ENCODE data around the gene KCTD11. TPM values are rescaled to one million over a fixed set of nuclear protein-coding genes. Genes with fewer than 3 reads are reported as not detected.
"Not testable (repeated sequence)": the region's sequence is repeated elsewhere in the genome, so short reads cannot be mapped to it uniquely, and the experiment has no call there.

The KCTD11 gene
- polyA plus RNA-seq, 3 donors, result 3.4 to 5.6 (median 3.6) TPM

DNA sequence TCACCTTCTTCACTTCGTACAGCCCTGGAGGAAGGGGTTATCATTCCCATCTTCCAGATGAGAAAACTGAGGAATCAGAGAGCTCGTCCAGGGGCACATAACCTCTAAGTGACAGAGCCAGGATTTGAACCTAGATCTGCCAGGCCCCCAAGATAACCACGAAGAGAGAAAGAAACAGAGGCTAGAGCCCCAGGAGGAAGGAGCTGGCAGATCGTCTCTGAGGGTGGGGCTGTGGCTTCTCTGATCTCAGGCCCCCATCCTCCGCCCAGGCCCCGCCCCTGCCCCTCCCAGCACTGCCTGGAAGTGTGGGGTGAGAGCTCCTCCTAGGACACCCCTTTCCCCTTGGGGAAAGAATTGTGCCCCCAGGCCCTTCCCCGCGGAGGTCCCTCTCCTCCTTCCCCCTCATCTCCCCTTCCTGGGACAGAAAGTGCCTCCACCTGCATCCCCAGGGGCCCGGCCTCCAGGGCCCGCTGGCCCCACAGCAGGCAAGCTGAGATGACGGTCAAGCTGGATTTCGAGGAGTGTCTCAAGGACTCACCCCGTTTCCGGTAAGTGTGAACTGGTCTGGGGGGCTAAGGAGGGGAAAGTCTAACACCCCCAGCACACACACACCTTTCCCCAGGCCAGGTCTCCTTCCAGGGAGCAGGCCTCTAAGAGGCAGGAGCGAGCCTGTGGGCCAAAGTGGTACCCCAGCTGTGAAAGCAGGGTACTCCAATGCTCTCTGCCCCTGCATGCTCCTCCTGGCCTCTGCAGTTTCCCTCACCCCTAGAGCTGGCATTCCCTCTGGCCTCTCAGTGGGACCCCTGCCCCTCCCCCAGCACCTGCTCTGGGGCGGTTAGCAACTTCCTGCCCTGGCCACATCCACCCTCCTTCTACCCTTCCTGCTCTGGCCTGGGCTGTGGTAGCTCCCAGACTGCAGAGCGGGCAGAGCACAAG lies 15.5 kb upstream of the KCTD11 start, which contains the start of gene ACAP1:
ACAP1 (plus strand) TSS at position 290 of the 936 bp plus-strand sequence; CDS start at position 496, 206 bp downstream.
- Histone ChIP-seq H3K4me2 (replicated peaks; ENCODE audit: extremely low read depth, low read length, poor library complexity, severe bottlenecking) (peak within 1 kb of the TSS; percentile 88), H3K9me3 (replicated peaks in 1 of 2; ENCODE audit: control insufficient read depth in 1 of 2, insufficient read depth in 1 of 2, low read length in 2 of 2) (no peaks in the 10 kb centered on the region), H3K36me3 (replicated peaks in 1 of 2; ENCODE audit: control insufficient read depth in 1 of 2, insufficient read depth in 2 of 2, low read length in 2 of 2) (peaks cover under 1 to 14% of the 10 kb centered on the region in 2 donors), H2AFZ (ENCODE audit: insufficient read depth, low read depth, low read length, poor library complexity, severe bottlenecking) (peak within 1 kb of the TSS; percentile 89), H3K4me1 (ENCODE audit: control insufficient read depth in 1 of 2, insufficient read depth in 2 of 2, low read length in 2 of 2) (peaks cover 35 to 46% of the 10 kb centered on the region in 2 donors), H3K4me3 (replicated peaks in 1 of 3; ENCODE audit: low read depth in 2 of 3, low read length in 3 of 3) (peak within 1 kb of the TSS; percentile 29 to 79 (median 59)), H3K27me3 (ENCODE audit: control insufficient read depth in 2 of 2, insufficient read depth in 2 of 2, low read length in 2 of 2) (no peaks in the 10 kb centered on the region), H4K20me1 (ENCODE audit: insufficient read depth, low read length) (no peaks in the 10 kb centered on the region), H3K9ac (ENCODE audit: insufficient read depth, low read length, poor library complexity, severe bottlenecking) (peak within 1 kb of the TSS; percentile 63), H3K79me2 (ENCODE audit: insufficient read depth, low read length) (peaks cover 27% of the 10 kb centered on the region), H3K27ac (ENCODE audit: low read depth in 1 of 2, low read length in 2 of 2) (peak within 1 kb of the TSS; percentile 49 to 71)
- Mint-ChIP-seq H3K27me3 (ENCODE audit: low read depth in 3 of 3) (peaks cover 0 to 9% (median 0%) of the 10 kb centered on the region in 3 donors), H3K4me1 (peaks cover 53% of the 10 kb centered on the region), H3K4me3 (peak within 1 kb of the TSS; percentile 78 to 90), H3K27ac (peak within 1 kb of the TSS; percentile 0 to 91 (median 88)), H3K36me3 (peaks cover 13 to 27% of the 10 kb centered on the region in 2 donors), H3K9me3 (no peaks in the 10 kb centered on the region)
- intact Hi-C loops (cut with micrococcal nuclease), result no loop called here
- TF ChIP-seq, protein P1, sequence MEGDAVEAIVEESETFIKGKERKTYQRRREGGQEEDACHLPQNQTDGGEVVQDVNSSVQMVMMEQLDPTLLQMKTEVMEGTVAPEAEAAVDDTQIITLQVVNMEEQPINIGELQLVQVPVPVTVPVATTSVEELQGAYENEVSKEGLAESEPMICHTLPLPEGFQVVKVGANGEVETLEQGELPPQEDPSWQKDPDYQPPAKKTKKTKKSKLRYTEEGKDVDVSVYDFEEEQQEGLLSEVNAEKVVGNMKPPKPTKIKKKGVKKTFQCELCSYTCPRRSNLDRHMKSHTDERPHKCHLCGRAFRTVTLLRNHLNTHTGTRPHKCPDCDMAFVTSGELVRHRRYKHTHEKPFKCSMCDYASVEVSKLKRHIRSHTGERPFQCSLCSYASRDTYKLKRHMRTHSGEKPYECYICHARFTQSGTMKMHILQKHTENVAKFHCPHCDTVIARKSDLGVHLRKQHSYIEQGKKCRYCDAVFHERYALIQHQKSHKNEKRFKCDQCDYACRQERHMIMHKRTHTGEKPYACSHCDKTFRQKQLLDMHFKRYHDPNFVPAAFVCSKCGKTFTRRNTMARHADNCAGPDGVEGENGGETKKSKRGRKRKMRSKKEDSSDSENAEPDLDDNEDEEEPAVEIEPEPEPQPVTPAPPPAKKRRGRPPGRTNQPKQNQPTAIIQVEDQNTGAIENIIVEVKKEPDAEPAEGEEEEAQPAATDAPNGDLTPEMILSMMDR (IDR thresholded peaks at IDR 0.05), result no peak
- peak in 1 of 3 donors; percentile 34 for DNase-seq
- 6% methylated on average over 3 of the region's 17 CpGs for WGBS (ENCODE audit: insufficient coverage)

DNA sequence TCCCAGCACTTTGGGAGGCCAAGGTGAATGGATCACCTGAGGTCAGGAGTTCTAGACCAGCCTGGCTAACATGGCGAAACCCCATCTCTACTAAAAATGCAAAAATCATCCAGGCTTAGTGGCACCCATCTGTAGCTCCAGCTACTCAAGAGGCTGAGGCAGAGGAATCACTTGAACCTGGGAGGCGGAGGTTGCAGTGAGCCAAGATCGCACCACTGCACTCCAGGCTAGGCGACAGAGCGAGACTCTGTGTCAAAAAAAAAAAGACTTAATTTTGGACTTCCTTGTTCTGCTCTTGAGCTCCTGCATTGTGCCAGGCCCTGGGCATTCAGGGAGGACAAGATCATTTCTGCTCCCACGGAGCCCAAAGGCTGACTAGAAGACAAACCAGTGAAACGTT lies 14.4 kb upstream of the KCTD11 start:
- H3K9ac ChIP-seq (ENCODE audit: insufficient read depth, low read length, poor library complexity, severe bottlenecking); intact Hi-C loops (cut with micrococcal nuclease); H3K9me3 ChIP-seq (replicated peaks in 1 of 2; ENCODE audit: control insufficient read depth in 1 of 2, insufficient read depth in 1 of 2, low read length in 2 of 2); H3K27me3 Mint-ChIP-seq (ENCODE audit: low read depth in 3 of 3); H3K9me3 Mint-ChIP-seq; DNase-seq; H3K27ac ChIP-seq (ENCODE audit: low read depth in 1 of 2, low read length in 2 of 2); H3K27me3 ChIP-seq (ENCODE audit: control insufficient read depth in 2 of 2, insufficient read depth in 2 of 2, low read length in 2 of 2); H4K20me1 ChIP-seq (ENCODE audit: insufficient read depth, low read length): not testable (repeated sequence)
- H2AFZ ChIP-seq (ENCODE audit: insufficient read depth, low read depth, low read length, poor library complexity, severe bottlenecking), result peak overlapping the region; percentile 89
- Mint-ChIP-seq H3K27ac (peak overlapping the region in 4 of 7 donors; percentile 30 to 79 (median 45)), H3K36me3 (peaks cover 21 to 38% of the 10 kb centered on the region in 2 donors), H3K4me1 (peaks cover 42% of the 10 kb centered on the region), H3K4me3 (peak overlapping the region; percentile 78 to 90)
- H3K4me2 ChIP-seq (replicated peaks; ENCODE audit: extremely low read depth, low read length, poor library complexity, severe bottlenecking), result peak overlapping the region; percentile 88
- peak overlapping the region in 1 of 3 experiments; percentile 79 for H3K4me3 ChIP-seq (replicated peaks in 1 of 3; ENCODE audit: low read depth in 2 of 3, low read length in 3 of 3)
- peaks cover 26 to 36% of the 10 kb centered on the region in 2 donors for H3K4me1 ChIP-seq (ENCODE audit: control insufficient read depth in 1 of 2, insufficient read depth in 2 of 2, low read length in 2 of 2)
- H3K79me2 ChIP-seq (ENCODE audit: insufficient read depth, low read length), result peaks cover 27% of the 10 kb centered on the region
- 35% methylated on average over 7 of the region's 7 CpGs for WGBS (ENCODE audit: insufficient coverage)
- H3K36me3 ChIP-seq (replicated peaks in 1 of 2; ENCODE audit: control insufficient read depth in 1 of 2, insufficient read depth in 2 of 2, low read length in 2 of 2), result peaks cover 10 to 25% of the 10 kb centered on the region in 2 donors
